ENCODE measurements around the gene ZNF282.
"Not testable (repeated sequence)": the region's sequence is repeated elsewhere in the genome, so short reads cannot be mapped to it uniquely, and the experiment has no call there.

DNA sequence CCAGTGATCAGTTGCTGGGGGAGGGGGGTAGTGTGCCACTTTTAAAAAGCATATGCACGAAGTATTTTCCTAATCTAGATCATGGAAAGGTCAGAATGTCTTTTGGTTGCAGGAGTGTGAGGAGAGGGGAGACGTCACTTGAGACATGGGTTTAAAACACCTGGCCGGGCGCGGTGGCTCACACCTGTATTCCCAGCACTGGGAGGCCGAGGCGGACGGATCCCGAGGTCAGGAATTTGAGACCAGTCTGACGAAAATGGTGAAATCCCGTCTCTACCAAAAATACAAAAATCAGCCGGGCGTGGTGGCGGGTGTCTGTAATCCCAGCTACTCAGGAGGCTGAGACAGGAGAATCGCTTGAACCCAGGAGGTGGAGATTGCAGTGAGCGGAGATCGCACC lies 31.0 kb downstream of the ZNF282 start:
- TF ChIP-seq CTCF (IDR thresholded peaks at IDR 0.05; ENCODE audit: poor library complexity, severe bottlenecking); MXI1 (conservative IDR thresholded peaks at IDR 0.05; ENCODE audit: poor library complexity, severe bottlenecking); EP300 (conservative IDR thresholded peaks at IDR 0.05; ENCODE audit: poor library complexity, severe bottlenecking); EZH2 (IDR thresholded peaks at IDR 0.05; ENCODE audit: borderline replicate concordance, insufficient read depth, low read length, poor library complexity, severe bottlenecking); POLR2AphosphoS5 (IDR thresholded peaks at IDR 0.05); RAD21 (conservative IDR thresholded peaks at IDR 0.05): not testable (repeated sequence)
- TF ChIP-seq, protein P1, sequence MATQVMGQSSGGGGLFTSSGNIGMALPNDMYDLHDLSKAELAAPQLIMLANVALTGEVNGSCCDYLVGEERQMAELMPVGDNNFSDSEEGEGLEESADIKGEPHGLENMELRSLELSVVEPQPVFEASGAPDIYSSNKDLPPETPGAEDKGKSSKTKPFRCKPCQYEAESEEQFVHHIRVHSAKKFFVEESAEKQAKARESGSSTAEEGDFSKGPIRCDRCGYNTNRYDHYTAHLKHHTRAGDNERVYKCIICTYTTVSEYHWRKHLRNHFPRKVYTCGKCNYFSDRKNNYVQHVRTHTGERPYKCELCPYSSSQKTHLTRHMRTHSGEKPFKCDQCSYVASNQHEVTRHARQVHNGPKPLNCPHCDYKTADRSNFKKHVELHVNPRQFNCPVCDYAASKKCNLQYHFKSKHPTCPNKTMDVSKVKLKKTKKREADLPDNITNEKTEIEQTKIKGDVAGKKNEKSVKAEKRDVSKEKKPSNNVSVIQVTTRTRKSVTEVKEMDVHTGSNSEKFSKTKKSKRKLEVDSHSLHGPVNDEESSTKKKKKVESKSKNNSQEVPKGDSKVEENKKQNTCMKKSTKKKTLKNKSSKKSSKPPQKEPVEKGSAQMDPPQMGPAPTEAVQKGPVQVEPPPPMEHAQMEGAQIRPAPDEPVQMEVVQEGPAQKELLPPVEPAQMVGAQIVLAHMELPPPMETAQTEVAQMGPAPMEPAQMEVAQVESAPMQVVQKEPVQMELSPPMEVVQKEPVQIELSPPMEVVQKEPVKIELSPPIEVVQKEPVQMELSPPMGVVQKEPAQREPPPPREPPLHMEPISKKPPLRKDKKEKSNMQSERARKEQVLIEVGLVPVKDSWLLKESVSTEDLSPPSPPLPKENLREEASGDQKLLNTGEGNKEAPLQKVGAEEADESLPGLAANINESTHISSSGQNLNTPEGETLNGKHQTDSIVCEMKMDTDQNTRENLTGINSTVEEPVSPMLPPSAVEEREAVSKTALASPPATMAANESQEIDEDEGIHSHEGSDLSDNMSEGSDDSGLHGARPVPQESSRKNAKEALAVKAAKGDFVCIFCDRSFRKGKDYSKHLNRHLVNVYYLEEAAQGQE (IDR thresholded peaks at IDR 0.05; ENCODE audit: borderline replicate concordance) = not testable (repeated sequence)
